GM21515 (cell line): ENCODE measurements around the gene STX10.

Source experiments
- ATAC-seq: cut with Tn5 transposase; IDR thresholded peaks from one replicate; pipeline ENCODE4 v1.9.1; 2021; ENCODE audit not compliant: unreplicated experiment

STX10 gene

GRCh38 chr19:13146763-13147563 is 3.2 kb downstream of the STX10 start:
- no peak for ATAC-seq

- ATAC-seq = no peak
These were observed 10.4 kb downstream of the STX10 start for GRCh38 chr19:13139633-13140311.

- ATAC-seq = no peak
These were observed 11.3 kb downstream of the STX10 start for GRCh38 chr19:13138916-13139198.

DNA sequence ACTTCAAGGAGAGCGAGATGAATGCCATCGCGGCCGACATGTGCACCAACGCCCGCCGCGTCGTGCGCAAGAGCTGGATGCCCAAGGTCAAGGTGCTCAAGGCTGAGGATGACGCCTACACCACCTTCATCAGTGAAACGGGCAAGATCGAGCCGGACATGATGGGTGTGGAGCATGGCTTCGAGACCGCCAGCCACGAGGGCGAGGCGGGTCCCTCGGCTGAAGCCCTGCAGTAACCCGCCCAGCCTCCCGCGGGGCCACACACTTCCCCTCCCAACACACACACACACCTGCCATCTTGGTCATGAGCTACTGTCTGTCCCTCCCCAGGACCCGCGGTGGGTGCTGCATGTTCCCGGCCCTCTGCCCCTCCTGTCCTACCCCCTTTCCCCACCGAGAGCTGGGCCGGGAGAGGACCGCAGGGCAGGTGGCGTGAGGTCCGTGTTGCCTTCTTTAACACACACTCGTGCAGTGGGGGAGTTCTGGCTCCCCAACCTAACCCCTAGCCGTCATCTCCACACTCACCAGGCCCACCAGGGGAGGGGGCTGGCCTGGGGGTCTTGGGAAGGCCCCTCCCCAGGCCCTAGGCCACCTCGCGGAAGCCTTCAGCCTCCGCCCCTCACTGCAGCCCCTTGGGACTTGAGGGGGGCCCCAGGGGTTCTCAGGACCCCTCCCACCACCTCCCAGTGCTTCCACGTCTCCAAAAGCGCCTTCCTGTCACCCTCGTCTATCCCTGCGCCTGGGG is 11.8 kb downstream of the STX10 start:
- no peak for ATAC-seq

DNA sequence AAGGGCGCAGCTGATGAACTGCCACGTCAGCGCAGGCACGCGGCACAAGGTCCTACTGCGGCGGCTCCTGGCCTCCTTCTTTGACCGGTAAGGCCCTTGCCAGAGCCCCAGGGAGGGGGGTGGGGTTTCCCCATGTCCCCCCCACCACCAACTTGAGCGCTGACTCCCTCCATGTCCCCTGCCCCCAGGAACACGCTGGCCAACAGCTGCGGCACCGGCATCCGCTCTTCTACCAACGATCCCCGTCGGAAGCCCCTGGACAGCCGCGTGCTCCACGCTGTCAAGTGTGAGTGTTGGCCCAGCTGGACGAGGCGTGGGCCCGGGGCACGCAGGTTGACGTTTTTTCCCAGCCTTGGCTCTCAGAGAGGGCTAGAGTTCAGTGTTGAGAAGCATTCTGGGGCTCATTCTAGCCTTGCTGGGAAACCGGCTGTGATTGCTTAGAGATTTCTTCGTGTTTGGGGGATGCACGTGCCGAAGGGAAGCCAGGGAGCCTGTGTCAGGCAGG is 12.8 kb downstream of the STX10 start:
- no peak for ATAC-seq

DNA sequence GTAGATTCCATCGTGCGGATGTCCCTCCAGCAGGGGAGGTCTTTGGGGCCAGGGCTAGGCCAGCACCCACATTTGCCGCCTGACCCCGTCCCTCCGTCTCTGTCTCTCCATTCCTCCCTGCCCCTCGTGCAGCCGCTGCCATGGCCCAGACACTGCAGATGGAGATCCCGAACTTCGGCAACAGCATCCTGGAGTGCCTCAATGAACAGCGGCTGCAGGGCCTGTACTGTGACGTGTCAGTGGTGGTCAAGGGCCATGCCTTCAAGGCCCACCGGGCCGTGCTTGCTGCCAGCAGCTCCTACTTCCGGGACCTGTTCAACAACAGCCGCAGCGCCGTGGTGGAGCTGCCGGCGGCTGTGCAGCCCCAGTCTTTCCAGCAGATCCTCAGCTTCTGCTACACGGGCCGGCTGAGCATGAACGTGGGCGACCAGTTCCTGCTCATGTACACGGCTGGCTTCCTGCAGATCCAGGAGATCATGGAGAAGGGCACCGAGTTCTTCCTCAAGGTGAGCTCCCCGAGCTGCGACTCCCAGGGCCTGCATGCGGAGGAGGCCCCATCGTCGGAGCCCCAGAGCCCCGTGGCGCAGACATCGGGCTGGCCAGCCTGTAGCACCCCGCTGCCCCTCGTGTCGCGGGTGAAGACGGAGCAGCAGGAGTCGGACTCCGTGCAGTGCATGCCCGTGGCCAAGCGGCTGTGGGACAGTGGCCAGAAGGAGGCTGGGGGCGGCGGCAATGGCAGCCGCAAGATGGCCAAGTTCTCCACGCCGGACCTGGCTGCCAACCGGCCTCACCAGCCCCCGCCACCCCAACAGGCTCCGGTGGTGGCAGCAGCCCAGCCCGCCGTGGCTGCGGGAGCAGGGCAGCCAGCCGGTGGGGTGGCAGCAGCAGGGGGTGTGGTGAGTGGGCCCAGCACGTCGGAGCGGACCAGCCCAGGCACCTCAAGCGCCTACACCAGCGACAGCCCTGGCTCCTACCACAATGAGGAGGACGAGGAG is 14.8 kb downstream of the STX10 start:
- ATAC-seq = no peak

GRCh38 chr19:13134626-13135025 is 15.5 kb downstream of the STX10 start:
- ATAC-seq = no peak

DNA sequence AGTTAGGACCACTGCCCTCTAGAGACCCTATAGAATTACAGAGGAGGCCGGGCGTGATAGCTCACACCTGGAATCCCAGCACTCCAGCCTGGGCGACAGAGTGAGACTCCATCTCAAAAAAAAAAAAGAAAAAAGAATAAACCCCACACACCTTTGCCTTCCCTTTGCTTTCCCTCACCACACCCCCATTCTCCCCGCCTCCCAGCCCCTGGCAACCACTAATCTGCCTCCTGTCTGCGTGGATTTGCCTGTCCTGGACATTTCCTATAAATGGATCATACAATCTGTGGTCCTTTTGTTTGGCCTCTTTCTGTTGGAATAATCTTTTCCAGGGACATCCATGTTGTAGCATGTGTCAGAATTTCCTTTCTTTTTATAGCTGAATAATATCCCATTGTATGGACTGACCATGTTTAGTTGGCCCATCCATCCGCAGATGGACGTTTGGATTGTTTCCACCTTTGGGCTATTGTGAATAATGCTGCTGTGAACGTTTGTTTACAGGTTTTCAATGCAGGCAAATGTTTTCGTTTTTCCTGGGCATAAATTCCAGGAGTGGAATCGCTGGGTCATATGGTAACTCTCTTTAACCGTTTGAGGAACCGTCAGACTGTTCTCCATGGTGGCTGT is 16.8 kb downstream of the STX10 start:
- no peak for ATAC-seq

- ATAC-seq = no peak
These were observed 17.5 kb downstream of the STX10 start for GRCh38 chr19:13132471-13133180.

GRCh38 chr19:13130886-13131490 is 19.2 kb downstream of the STX10 start:
- no peak for ATAC-seq

GRCh38 chr19:13129384-13129783 is 20.8 kb downstream of the STX10 start:
- ATAC-seq = no peak

- no peak for ATAC-seq
These were observed 21.6 kb downstream of the STX10 start for GRCh38 chr19:13128583-13128982.

GRCh38 chr19:13127811-13128575 is 22.2 kb downstream of the STX10 start:
- no peak for ATAC-seq

- no peak for ATAC-seq
These were observed 23.1 kb downstream of the STX10 start for GRCh38 chr19:13127051-13127450.

GRCh38 chr19:13122980-13123957 is 26.9 kb downstream of the STX10 start:
- ATAC-seq = no peak

- ATAC-seq = no peak
These were observed 27.8 kb downstream of the STX10 start for GRCh38 chr19:13122275-13122878.
